Caco-2 (cell line): ENCODE results near the gene ATP6V1G2. TPM values are rescaled to one million over a fixed set of nuclear protein-coding genes. Genes with fewer than 3 reads are reported as not detected.

Experiments used
- BruUV-seq: library from RNA; stranded (reverse); fragments of 400-500 nt; replicated peaks from 2 replicates; lab custom pipeline; 2021; lab: Mats Ljungman, UMichigan
- CTCF ChIA-PET: fragments of 300-600 bp; sonication (Branson Sonifier 250); formaldehyde crosslinking; loops from one replicate; lab custom pipeline; 2022; ENCODE audit warnings: antibody characterized with exemption; lab: Charles Lee
- POLR2A ChIA-PET: fragments of 300-600 bp; sonication (Branson Sonifier 250); formaldehyde crosslinking; loops from one replicate; lab custom pipeline; 2022; ENCODE audit warnings: antibody characterized with exemption; lab: Charles Lee
- DNase-seq, 2 experiments: peaks; one replicate each; pipeline versions ENCODE4 v3.0.0 to v3.0.0-alpha.2; 2020 to 2022
- H3K27me3 ChIP-seq: replicated peaks from 2 replicates; pipeline ENCODE4 v1.6.0; 2011; ENCODE audit warnings: low read length; ENCODE audit not compliant: control insufficient read depth, insufficient read depth
- H3K36me3 ChIP-seq: 2 replicates; pipeline ENCODE4 v1.5.1; 2011; ENCODE audit warnings: low read length; ENCODE audit not compliant: control insufficient read depth, insufficient read depth
- H3K4me1 ChIP-seq: fragments of 250-450 bp; sonication (Bioruptor Pico); 2 replicates; pipeline ENCODE4 v1.5.1; 2020; ENCODE audit warnings: mild to moderate bottlenecking
- H3K4me3 ChIP-seq: 2 replicates; pipeline ENCODE4 v1.5.1; 2011; ENCODE audit warnings: low read depth, mild to moderate bottlenecking, control low read depth, low read length
- H3K9me3 ChIP-seq: fragments of 250-450 bp; sonication (Bioruptor Pico); 2 replicates; pipeline ENCODE4 v1.5.1; 2020; ENCODE audit warnings: mild to moderate bottlenecking, moderate library complexity
- H3K27ac Mint-ChIP-seq: one replicate; pipeline ENCODE4 v1.8.0; 2022; ENCODE audit warnings: mixed read lengths; ENCODE audit not compliant: unreplicated experiment
- H3K27me3 Mint-ChIP-seq: one replicate; pipeline ENCODE4 v1.8.0; 2022; ENCODE audit warnings: mixed read lengths; ENCODE audit not compliant: insufficient read depth, unreplicated experiment
- H3K36me3 Mint-ChIP-seq: one replicate; pipeline ENCODE4 v1.8.0; 2022; ENCODE audit warnings: mild to moderate bottlenecking, mixed read lengths; ENCODE audit not compliant: insufficient read depth, unreplicated experiment
- H3K4me1 Mint-ChIP-seq: one replicate; pipeline ENCODE4 v1.8.0; 2022; ENCODE audit warnings: low read depth, mixed read lengths; ENCODE audit not compliant: unreplicated experiment
- H3K4me3 Mint-ChIP-seq: one replicate; pipeline ENCODE4 v1.8.0; 2022; ENCODE audit warnings: mild to moderate bottlenecking, moderate library complexity, mixed read lengths; ENCODE audit not compliant: unreplicated experiment
- H3K9me3 Mint-ChIP-seq: one replicate; pipeline ENCODE4 v1.8.0; 2022; ENCODE audit warnings: mixed read lengths; ENCODE audit not compliant: unreplicated experiment
- CTCF ChIP-seq, 2 experiments: fragments of 200-600 bp in 1 of 2; IDR thresholded peaks; 1 replicate in 1 of 2; 2 replicates in 1 of 2; pipeline versions ENCODE4 v1.5.1 to v1.8.0; 2011 to 2022; ENCODE audit warnings: antibody characterized with exemption in 1 of 2, control low read depth in 1 of 2, inconsistent platforms in 1 of 2, low read depth in 1 of 2, low read length in 1 of 2, mild to moderate bottlenecking in 1 of 2, moderate library complexity in 1 of 2; ENCODE audit not compliant: insufficient read depth in 1 of 2, severe bottlenecking in 1 of 2, unreplicated experiment in 1 of 2
- intact Hi-C: fragments of 100-400 bp; cut with micrococcal nuclease; formaldehyde crosslinking; loops from one replicate; pipeline ENCODE4 v1.10.0; 2022; ENCODE audit not compliant: unreplicated experiment
- total RNA-seq: library from RNA; stranded (reverse); gene quantifications from 2 replicates; pipeline ENCODE4 v1.2.3, GENCODE V29; 2022

ATP6V1G2 gene
- total RNA-seq, 1 experiment from 2014 or later, result 0.43 TPM

- Histone ChIP-seq H3K36me3 (peaks cover 7% of the 10 kb centered on the region), H3K4me1 (no peaks in the 10 kb centered on the region), H3K9me3 (no peaks in the 10 kb centered on the region), H3K4me3 (no peak overlapping the region), H3K27me3 (no peaks in the 10 kb centered on the region)
- intact Hi-C loops, result loop anchor here (5.0 kb wide), 1 partner anchor 36 kb away; no protein-coding TSS in a partner anchor
- no peak for TF ChIP-seq CTCF (IDR thresholded peaks at IDR 0.05; ENCODE audit: insufficient read depth in 1 of 2, low read depth in 1 of 2, low read length in 1 of 2, severe bottlenecking in 1 of 2, unreplicated experiment in 1 of 2)
- Mint-ChIP-seq H3K4me3 (no peak overlapping the region), H3K9me3 (no peaks in the 10 kb centered on the region), H3K4me1 (peaks cover 9% of the 10 kb centered on the region), H3K36me3 (peaks cover 61% of the 10 kb centered on the region), H3K27ac (no peak overlapping the region), H3K27me3 (no peaks in the 10 kb centered on the region)
- CTCF ChIA-PET, result no interaction called here
- POLR2A ChIA-PET, result interaction anchor here (0.7 to 1.8 kb wide), 2 partner anchors 13 to 16 kb away, joined by 4 to 13 read pairs; partner anchors contain the start of gene DDX39B
- no TSS peak for BruUV-seq
- no peak for DNase-seq
Measured at GRCh38 chr6:31528307-31528777, 18.1 kb downstream of the ATP6V1G2 start.

- POLR2A ChIA-PET, result no interaction called here
- Mint-ChIP-seq H3K27me3 (no peaks in the 10 kb centered on the region), H3K9me3 (no peaks in the 10 kb centered on the region), H3K27ac (no peak overlapping the region), H3K4me1 (peaks cover 9% of the 10 kb centered on the region), H3K4me3 (no peak overlapping the region), H3K36me3 (peaks cover 39% of the 10 kb centered on the region)
- Histone ChIP-seq H3K36me3 (peaks cover 4% of the 10 kb centered on the region), H3K4me3 (no peak overlapping the region), H3K9me3 (no peaks in the 10 kb centered on the region), H3K27me3 (no peaks in the 10 kb centered on the region), H3K4me1 (no peaks in the 10 kb centered on the region)
- no peak for TF ChIP-seq CTCF (IDR thresholded peaks at IDR 0.05; ENCODE audit: insufficient read depth in 1 of 2, low read depth in 1 of 2, low read length in 1 of 2, severe bottlenecking in 1 of 2, unreplicated experiment in 1 of 2)
- intact Hi-C loops, result loop anchor here (5.0 kb wide), 1 partner anchor 34 kb away; no protein-coding TSS in a partner anchor
- no peak for DNase-seq
- no TSS peak for BruUV-seq
- CTCF ChIA-PET, result interaction anchor here (0.5 kb wide), 1 partner anchor 389 kb away, joined by 6 read pairs; no protein-coding TSS in a partner anchor
Measured at GRCh38 chr6:31525932-31526591, 20.3 kb downstream of the ATP6V1G2 start.

GRCh38 chr6:31525553-31525931, 20.9 kb downstream of the ATP6V1G2 start:
- no peaks in the 10 kb centered on the region for H3K9me3 ChIP-seq
- H3K27me3 ChIP-seq, result no peaks in the 10 kb centered on the region
- Mint-ChIP-seq H3K4me1 (peaks cover 5% of the 10 kb centered on the region), H3K36me3 (peaks cover 33% of the 10 kb centered on the region), H3K9me3 (no peaks in the 10 kb centered on the region), H3K27me3 (peaks cover 2% of the 10 kb centered on the region), H3K27ac (no peak overlapping the region), H3K4me3 (no peak overlapping the region)
- no peak overlapping the region for H3K4me3 ChIP-seq
- CTCF ChIA-PET, result interaction anchor here (0.5 kb wide), 1 partner anchor 388 kb away, joined by 6 read pairs; no protein-coding TSS in a partner anchor
- H3K4me1 ChIP-seq, result no peaks in the 10 kb centered on the region
- intact Hi-C loops, result loop anchor here (5.0 kb wide), 1 partner anchor 33 kb away; no protein-coding TSS in a partner anchor
- POLR2A ChIA-PET, result no interaction called here
- no peaks in the 10 kb centered on the region for H3K36me3 ChIP-seq
- DNase-seq, result no peak
- no peak for TF ChIP-seq CTCF (IDR thresholded peaks at IDR 0.05; ENCODE audit: insufficient read depth in 1 of 2, low read depth in 1 of 2, low read length in 1 of 2, severe bottlenecking in 1 of 2, unreplicated experiment in 1 of 2)
- BruUV-seq, result no TSS peak
